ENCODE results near the gene PTPA. TPM values are rescaled to one million over a fixed set of nuclear protein-coding genes. Genes with fewer than 3 reads are reported as not detected.

PTPA gene
- polyA plus RNA-seq, 1 donor from 2014 or later, result 62.8 TPM

GRCh38 chr9:129104051-129104450, 7.2 kb upstream of the PTPA start:
- Histone ChIP-seq H3K79me2 (replicated peaks; ENCODE audit: insufficient read depth, low read length) (no peaks in the 10 kb centered on the region), H3K27ac (ENCODE audit: low read length) (no peak overlapping the region), H3K9me2 (ENCODE audit: insufficient read depth, low read length) (no peaks in the 10 kb centered on the region), H3K9ac (ENCODE audit: low read length) (no peak overlapping the region), H3K36me3 (ENCODE audit: insufficient read depth, low read length) (no peaks in the 10 kb centered on the region), H3K4me2 (ENCODE audit: low read length) (no peak overlapping the region), H3K27me3 (ENCODE audit: insufficient read depth, low read depth, low read length) (no peaks in the 10 kb centered on the region), H3K9me3 (ENCODE audit: low read length) (no peaks in the 10 kb centered on the region), H3F3A (ENCODE audit: insufficient read depth, low read length, poor library complexity, severe bottlenecking) (no peaks in the 10 kb centered on the region), H3K4me3 (ENCODE audit: low read length) (no peak overlapping the region), H2AFZ (ENCODE audit: low read depth, low read length) (no peak overlapping the region), H4K20me1 (ENCODE audit: insufficient read depth) (no peaks in the 10 kb centered on the region)
- TF ChIP-seq EP300 (conservative IDR thresholded peaks at IDR 0.05; ENCODE audit: poor library complexity, severe bottlenecking), result no peak

DNA sequence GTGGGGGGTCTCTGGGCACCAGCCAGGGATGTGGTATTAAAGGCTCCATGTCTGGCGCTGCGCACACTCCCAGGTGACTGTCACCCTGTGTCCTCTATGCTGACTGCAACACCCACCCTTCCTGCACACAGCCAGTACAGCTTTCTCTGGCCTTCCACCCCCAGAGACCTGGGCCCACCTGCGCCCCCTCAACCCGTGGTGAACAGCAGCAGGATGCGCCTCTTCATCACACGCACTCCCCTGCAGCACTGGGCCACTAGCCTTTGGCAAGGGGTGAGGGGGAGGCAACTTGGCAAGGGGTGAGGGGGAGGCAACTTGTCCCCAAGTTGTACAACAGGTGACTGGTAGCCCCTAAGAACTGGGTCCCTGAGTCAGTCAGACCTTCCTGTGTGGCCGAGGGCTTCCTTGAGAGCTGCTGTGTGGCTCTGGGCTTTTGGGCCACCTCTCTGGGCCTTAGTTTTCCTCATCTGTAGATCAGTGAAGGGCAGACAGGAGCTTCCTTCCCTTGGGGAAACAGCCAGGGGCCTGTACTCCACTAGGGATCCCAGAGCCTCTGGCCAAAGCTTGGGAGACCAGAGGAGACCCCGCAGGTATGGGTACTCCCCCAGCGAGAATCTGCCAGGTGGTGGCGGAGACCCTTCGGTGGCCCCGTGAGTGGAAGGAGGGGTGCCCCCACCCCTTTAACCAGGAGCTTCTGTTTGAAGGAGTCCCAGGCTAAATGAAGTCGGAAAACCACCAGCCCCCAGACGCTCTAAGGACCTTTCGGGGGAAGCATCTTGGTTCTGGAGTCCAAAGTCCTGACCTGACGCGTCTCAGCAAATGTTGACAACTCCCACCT, 5.1 kb upstream of the PTPA start:
- no peak overlapping the region for H3K27ac ChIP-seq (ENCODE audit: low read length)
- no peaks in the 10 kb centered on the region for H3K9me2 ChIP-seq (ENCODE audit: insufficient read depth, low read length)
- H3K27me3 ChIP-seq (ENCODE audit: insufficient read depth, low read depth, low read length), result no peaks in the 10 kb centered on the region
- no peak overlapping the region for H3K9ac ChIP-seq (ENCODE audit: low read length)
- no peaks in the 10 kb centered on the region for H3K9me3 ChIP-seq (ENCODE audit: low read length)
- no peaks in the 10 kb centered on the region for H3K79me2 ChIP-seq (replicated peaks; ENCODE audit: insufficient read depth, low read length)
- no peak overlapping the region for H3K4me2 ChIP-seq (ENCODE audit: low read length)
- H3K36me3 ChIP-seq (ENCODE audit: insufficient read depth, low read length), result no peaks in the 10 kb centered on the region
- H3F3A ChIP-seq (ENCODE audit: insufficient read depth, low read length, poor library complexity, severe bottlenecking), result no peaks in the 10 kb centered on the region
- H4K20me1 ChIP-seq (ENCODE audit: insufficient read depth), result no peaks in the 10 kb centered on the region
- H2AFZ ChIP-seq (ENCODE audit: low read depth, low read length), result no peak overlapping the region
- no peak overlapping the region for H3K4me3 ChIP-seq (ENCODE audit: low read length)
- TF ChIP-seq POLR2AphosphoS5 (IDR thresholded peaks at IDR 0.05) (no peak), EZH2 (IDR thresholded peaks at IDR 0.05; ENCODE audit: borderline replicate concordance, insufficient read depth, low read length, poor library complexity, severe bottlenecking) (no peak), SMC3 (conservative IDR thresholded peaks at IDR 0.05; ENCODE audit: poor library complexity) (no peak), EP300 (conservative IDR thresholded peaks at IDR 0.05; ENCODE audit: poor library complexity, severe bottlenecking) (no peak), MXI1 (conservative IDR thresholded peaks at IDR 0.05; ENCODE audit: poor library complexity, severe bottlenecking) (no peak), REST (IDR thresholded peaks at IDR 0.05; ENCODE audit: borderline replicate concordance) (no peak), TAF1 (IDR thresholded peaks at IDR 0.05; ENCODE audit: low read depth) (no peak), RAD21 (conservative IDR thresholded peaks at IDR 0.05) (no peak)
- TF ChIP-seq, protein P1, sequence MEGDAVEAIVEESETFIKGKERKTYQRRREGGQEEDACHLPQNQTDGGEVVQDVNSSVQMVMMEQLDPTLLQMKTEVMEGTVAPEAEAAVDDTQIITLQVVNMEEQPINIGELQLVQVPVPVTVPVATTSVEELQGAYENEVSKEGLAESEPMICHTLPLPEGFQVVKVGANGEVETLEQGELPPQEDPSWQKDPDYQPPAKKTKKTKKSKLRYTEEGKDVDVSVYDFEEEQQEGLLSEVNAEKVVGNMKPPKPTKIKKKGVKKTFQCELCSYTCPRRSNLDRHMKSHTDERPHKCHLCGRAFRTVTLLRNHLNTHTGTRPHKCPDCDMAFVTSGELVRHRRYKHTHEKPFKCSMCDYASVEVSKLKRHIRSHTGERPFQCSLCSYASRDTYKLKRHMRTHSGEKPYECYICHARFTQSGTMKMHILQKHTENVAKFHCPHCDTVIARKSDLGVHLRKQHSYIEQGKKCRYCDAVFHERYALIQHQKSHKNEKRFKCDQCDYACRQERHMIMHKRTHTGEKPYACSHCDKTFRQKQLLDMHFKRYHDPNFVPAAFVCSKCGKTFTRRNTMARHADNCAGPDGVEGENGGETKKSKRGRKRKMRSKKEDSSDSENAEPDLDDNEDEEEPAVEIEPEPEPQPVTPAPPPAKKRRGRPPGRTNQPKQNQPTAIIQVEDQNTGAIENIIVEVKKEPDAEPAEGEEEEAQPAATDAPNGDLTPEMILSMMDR (IDR thresholded peaks at IDR 0.05; ENCODE audit: poor library complexity, severe bottlenecking), result no peak
